HUES6 (cell line): ENCODE data around the gene PIEZO1.

Source experiments
- H3K27ac ChIP-seq: 2 replicates; pipeline ENCODE4 v1.7.0; 2013; ENCODE audit warnings: low read depth, mild to moderate bottlenecking, low read length, inconsistent platforms
- H3K27me3 ChIP-seq: 2 replicates; pipeline ENCODE4 v1.6.1; 2013; ENCODE audit warnings: low read length; ENCODE audit not compliant: control insufficient read depth, insufficient read depth
- H3K36me3 ChIP-seq: 2 replicates; pipeline ENCODE4 v1.6.1; 2013; ENCODE audit warnings: low read length; ENCODE audit not compliant: control insufficient read depth, insufficient read depth
- H3K4me1 ChIP-seq: 2 replicates; pipeline ENCODE4 v1.6.1; 2013; ENCODE audit warnings: low read length; ENCODE audit not compliant: control insufficient read depth, insufficient read depth
- H3K4me3 ChIP-seq: 2 replicates; pipeline ENCODE4 v1.5.1; 2013; ENCODE audit warnings: low read depth, low read length
- H3K9ac ChIP-seq: one replicate; pipeline ENCODE4 v1.6.1; 2013; ENCODE audit warnings: mild to moderate bottlenecking, low read length
- H3K9me3 ChIP-seq: 2 replicates; pipeline ENCODE4 v1.6.1; 2013; ENCODE audit warnings: low read depth, low read length; ENCODE audit not compliant: control insufficient read depth, insufficient read depth

Gene PIEZO1

DNA sequence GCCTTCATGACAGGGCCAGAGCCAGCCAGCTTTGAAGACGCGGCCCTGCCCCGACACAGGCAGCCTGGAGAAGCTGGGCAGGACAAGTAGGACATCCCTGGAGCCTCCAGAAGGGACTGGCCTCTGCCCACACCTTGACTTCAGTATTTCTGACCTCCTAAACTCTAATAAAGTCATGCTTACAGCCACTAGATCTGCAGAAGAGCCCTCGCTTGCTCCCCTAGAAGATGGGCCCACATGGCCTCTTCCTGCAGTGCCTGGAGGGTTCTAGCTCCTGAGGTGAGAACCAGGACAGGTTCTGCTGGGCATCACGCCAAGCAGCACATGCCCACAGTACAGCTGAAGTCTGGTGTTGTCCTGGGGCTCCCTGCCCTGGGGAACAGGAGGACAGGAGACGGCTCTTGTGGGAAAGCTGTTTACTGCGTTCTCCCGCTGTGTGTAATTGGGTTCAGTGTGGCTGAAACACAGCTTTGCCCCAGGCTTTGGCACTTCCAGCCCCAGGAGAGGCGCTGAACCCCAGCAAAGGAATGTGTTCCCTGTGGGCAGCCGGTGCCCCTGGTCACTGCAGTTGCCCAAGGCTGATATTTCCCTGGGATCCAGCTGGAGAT is 24.2 kb upstream of the PIEZO1 start:
- Histone ChIP-seq H3K27ac (no peak overlapping the region), H3K9ac (no peak overlapping the region), H3K4me3 (0 out of 2 replicates have a peak overlapping the region, but pooled peaks have one; percentile 90), H3K4me1 (peaks cover 14% of the 10 kb centered on the region), H3K27me3 (no peaks in the 10 kb centered on the region), H3K9me3 (no peaks in the 10 kb centered on the region), H3K36me3 (peaks cover 61% of the 10 kb centered on the region)

DNA sequence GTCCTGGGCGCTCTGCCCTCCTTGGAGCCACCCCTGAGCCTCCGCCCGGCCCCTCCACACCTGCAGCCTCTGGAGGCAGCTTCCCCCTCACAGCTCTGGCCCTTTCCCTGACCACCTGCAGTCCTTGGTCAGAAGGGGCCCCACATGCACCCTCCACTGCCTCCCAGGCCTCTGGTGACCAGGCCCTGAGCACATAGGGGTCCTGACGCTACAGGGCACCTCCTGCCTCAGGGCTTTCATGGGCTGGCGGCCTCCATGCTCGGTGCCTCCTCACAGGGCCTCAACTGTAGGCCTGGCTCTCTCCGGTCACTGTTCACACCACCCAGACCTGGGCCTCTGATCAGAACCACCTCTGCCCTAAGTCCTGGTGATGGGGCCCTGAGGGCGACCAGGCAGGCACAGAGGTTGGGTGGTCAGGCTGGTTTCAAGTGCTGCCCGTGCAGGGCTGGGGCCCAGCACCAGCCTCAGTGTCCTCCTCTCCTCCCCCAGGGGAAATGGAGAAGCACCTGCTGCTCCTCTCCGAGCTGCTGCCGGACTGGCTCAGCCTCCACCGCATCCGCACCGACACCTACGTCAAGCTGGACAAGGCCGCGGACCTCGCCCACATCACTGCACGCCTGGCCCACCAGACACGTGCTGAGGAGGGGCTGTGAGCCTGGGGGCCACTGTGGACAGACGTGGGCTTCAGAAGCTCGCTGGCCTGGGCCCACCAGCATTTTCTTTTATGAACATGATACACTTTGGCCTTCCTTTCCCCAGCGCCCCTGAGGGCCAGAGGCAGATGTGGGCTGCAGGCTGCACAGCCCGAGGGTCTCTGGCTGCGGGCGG is 22.8 kb upstream of the PIEZO1 start:
- H3K36me3 ChIP-seq: peaks cover 61% of the 10 kb centered on the region
- no peak overlapping the region for H3K9ac ChIP-seq
- H3K27me3 ChIP-seq: no peaks in the 10 kb centered on the region
- H3K4me1 ChIP-seq: peaks cover 14% of the 10 kb centered on the region
- H3K27ac ChIP-seq: no peak overlapping the region
- H3K4me3 ChIP-seq: no peak overlapping the region
- no peaks in the 10 kb centered on the region for H3K9me3 ChIP-seq

DNA sequence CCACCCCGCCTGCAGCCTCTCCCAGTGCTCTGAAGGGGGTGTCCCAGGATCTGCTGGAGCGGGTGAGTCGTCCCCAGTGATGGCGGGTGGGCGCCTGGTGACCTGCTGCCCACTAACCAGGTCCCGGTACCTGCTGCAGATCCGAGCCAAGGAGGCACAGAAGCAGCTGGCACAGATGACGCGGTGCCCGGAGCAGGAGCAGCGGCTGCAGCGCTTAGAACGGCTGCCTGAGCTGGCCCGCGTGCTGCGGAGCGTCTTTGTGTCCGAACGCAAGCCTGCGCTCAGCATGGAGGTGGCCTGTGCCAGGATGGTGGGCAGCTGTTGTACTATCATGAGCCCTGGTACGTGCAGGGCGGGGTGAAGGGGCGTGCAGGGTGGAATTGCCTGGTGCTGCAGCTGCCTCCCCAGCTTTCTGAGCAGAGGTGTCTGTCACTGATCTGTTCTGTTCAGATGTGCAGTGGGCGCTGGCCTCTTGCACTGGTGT is 22.2 kb upstream of the PIEZO1 start:
- no peak overlapping the region for H3K4me3 ChIP-seq
- H3K27ac ChIP-seq: no peak overlapping the region
- peaks cover 61% of the 10 kb centered on the region for H3K36me3 ChIP-seq
- H3K4me1 ChIP-seq: peaks cover 14% of the 10 kb centered on the region
- H3K9me3 ChIP-seq: no peaks in the 10 kb centered on the region
- H3K27me3 ChIP-seq: no peaks in the 10 kb centered on the region
- H3K9ac ChIP-seq: no peak overlapping the region

DNA sequence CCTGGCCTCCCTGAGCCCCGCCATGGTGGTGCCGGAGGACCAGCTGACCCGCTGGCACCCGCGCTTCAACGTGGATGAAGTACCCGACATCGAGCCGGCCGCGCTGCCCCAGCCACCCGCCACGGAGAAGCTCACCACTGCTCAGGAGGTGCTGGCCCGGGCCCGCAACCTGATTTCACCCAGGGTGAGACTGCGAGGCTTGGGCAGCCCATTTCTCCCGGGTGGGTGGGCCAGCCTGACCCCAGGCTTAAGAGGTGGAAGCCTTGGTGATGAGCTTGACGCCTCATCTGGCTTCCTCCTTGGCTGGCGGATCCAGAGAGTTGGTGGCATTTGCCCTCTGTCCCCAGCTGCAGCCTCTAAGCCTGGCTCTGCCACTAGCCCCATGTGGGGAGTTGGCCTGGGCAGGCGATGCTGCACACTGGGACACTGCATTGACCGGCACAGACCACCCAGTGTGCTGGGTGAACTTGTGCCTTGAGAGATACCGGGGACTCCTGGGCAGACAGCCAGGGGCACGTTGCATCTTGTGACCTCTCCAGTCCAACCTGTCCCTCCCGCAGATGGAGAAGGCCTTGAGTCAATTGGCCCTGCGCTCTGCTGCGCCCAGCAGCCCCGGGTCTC is 21.6 kb upstream of the PIEZO1 start:
- Histone ChIP-seq H3K9me3 (no peaks in the 10 kb centered on the region), H3K9ac (peak overlapping the region; percentile 25), H3K4me3 (no peak overlapping the region), H3K27me3 (no peaks in the 10 kb centered on the region), H3K4me1 (peaks cover 14% of the 10 kb centered on the region), H3K27ac (no peak overlapping the region), H3K36me3 (peaks cover 61% of the 10 kb centered on the region)

DNA sequence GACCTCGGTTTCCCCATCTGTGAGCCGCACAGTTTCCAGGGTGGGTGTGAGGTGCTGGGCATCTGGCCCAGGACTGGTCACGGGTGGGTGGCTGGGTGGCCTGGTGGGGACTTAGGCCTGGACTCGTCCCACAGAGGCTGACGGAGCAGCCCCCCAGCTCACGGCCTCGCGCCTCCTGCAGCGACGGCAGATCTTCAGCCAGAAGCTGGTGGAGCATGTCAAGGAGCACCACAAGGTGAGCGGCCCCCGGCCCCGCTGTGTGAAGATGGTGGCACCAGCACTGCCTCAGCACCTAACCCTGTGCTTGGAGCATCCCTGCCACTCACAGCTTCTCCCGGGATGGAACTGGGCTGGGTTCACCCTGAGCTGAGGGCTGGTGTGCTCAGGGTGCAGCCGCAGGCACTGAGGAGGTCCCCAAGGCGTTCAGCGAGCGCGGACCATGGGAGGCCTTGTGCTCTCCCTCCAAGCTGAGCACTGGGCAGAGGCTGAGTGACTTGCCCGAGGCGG is 20.9 kb upstream of the PIEZO1 start:
- H3K36me3 ChIP-seq: peaks cover 61% of the 10 kb centered on the region

DNA sequence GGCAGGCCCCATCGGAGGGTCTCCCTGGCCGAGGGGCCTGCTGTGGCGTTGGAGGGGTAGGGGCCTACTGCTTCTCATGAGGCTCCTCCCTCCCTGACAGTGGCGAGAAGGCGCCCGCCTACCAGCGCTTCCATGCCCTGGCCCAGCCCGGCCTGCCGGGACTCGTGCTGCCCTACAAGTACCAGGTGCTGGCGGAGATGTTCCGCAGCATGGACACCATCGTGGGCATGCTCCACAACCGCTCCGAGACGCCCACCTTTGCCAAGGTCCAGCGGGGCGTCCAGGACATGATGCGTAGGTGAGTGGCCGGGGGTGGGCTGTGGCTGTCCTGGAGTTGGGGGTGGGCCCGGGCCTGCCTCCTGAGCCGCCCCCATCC is 20.3 kb upstream of the PIEZO1 start:
- H3K4me3 ChIP-seq: peak overlapping the region; percentile 88
- no peaks in the 10 kb centered on the region for H3K27me3 ChIP-seq
- H3K27ac ChIP-seq: no peak overlapping the region
- peaks cover 57% of the 10 kb centered on the region for H3K36me3 ChIP-seq
- H3K9ac ChIP-seq: peak overlapping the region; percentile 91
- peaks cover 6% of the 10 kb centered on the region for H3K4me1 ChIP-seq
- H3K9me3 ChIP-seq: no peaks in the 10 kb centered on the region

More for the DNA sequence above, 20.9 kb upstream of the PIEZO1 start:
- no peak overlapping the region for H3K4me3 ChIP-seq
- no peak overlapping the region for H3K27ac ChIP-seq
- H3K27me3 ChIP-seq: no peaks in the 10 kb centered on the region
- no peaks in the 10 kb centered on the region for H3K9me3 ChIP-seq
- H3K4me1 ChIP-seq: peaks cover 12% of the 10 kb centered on the region
- peak overlapping the region; percentile 25 for H3K9ac ChIP-seq

DNA sequence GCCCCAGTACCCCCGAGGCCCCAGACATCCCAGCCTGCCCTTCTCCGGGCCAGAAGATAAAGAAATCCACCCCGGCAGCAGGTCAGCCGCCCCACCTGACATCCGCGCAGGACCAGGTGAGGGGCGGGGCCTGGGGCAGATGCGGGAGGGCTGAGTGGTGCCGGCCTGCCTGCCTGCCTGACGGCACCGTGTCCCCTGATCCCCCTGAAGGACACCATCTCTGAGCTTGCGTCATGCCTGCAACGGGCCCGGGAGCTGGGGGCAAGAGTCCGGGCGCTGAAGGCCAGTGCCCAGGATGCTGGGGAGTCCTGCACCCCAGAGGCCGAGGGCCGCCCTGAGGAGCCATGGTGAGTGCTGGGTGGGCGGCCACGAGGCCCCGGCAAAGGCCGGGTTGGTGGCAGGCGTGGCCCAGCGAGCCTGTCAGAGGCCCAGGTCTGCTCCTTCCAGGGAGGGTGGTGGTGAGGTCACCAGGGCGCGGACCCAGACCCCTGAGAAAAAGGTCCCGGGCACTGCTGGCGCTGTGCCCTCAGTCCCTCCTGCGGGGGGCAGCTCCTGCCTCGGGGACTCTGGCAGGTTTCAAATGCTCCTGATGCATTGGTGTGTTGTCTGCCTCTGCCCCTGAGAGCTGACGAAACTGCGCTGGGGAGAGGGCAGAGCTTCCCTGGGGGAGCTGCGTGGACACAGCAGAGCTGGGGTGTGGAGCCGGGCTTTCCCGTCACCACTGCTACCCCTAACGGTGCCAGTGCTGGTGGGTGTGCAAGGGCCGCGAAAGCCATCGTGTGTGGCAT is 19.7 kb upstream of the PIEZO1 start:
- 0 out of 2 replicates have a peak overlapping the region, but pooled peaks have one; percentile 29 for H3K27ac ChIP-seq

DNA sequence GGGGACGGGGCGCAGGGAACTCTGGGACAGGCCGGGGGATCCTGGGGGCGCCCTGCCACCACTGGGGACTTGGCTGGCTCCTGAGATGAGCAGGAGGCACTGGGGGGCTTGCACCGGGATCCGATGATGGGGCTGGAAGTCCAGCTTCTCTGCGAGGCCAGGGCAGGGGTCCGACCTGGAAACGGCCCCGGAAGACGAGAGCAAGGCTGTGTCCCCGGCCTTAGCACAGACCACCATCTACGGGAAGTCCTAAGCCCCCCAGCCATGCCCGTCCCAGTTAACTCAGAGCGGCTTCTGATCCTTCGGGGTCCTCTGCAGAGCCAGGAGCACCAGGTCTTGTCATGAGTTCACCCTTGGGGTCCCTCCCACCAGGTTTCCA is 19.1 kb upstream of the PIEZO1 start:
- Histone ChIP-seq H3K4me1 (no peaks in the 10 kb centered on the region), H3K27me3 (no peaks in the 10 kb centered on the region), H3K27ac (0 out of 2 replicates have a peak overlapping the region, but pooled peaks have one; percentile 29), H3K9ac (peak overlapping the region; percentile 91), H3K9me3 (no peaks in the 10 kb centered on the region), H3K36me3 (peaks cover 45% of the 10 kb centered on the region), H3K4me3 (peak overlapping the region; percentile 88)

More for the DNA sequence above, 19.7 kb upstream of the PIEZO1 start:
- H3K36me3 ChIP-seq: peaks cover 51% of the 10 kb centered on the region
- H3K4me3 ChIP-seq: peak overlapping the region; percentile 88
- H3K27me3 ChIP-seq: no peaks in the 10 kb centered on the region
- no peaks in the 10 kb centered on the region for H3K9me3 ChIP-seq
- H3K9ac ChIP-seq: peak overlapping the region; percentile 91
- H3K4me1 ChIP-seq: 0 out of 2 replicates have a peak, but pooled peaks cover under 1% of the 10 kb centered on the region

DNA sequence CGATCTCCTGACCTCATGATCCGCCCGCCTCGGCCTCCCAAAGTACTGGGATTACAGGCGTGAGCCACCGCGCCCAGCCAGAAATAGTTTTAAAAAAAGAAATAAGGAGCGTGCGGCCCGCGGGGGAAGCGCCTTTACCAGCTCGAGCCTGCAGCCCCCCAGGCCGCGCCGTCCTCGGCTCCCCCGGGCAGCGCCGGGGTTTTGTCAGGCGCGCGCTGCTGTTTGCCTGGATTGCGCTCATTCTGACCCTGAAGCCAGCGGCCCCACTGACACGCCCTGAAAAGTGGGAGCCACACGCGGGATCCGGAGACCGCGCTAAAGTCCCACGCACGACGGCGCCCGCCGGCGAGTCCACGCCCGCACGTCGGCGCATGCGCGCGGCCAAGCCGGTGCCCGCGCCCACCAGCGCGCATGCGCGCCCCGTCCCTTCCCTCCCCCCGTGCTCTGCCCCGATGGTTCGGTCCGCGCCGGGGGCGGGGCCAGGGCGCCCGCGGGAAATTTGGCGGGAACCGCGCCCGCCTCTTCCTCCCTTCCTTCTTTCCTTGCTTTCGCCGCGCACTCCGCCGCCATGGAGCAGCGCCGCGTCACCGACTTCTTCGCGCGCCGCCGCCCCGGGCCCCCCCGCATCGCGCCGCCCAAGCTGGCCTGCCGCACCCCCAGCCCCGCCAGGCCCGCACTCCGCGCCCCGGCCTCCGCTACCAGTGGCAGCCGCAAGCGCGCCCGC is 18.4 kb upstream of the PIEZO1 start, which contains the start of gene CDT1:
TSS of gene CDT1 (plus strand) at position 526 of the 724 bp plus-strand sequence. CDS start at position 569, 43 bp downstream.
- peak within 1 kb of the TSS; percentile 88 for H3K4me3 ChIP-seq
- H3K9ac ChIP-seq: peak within 1 kb of the TSS; percentile 91
- H3K27ac ChIP-seq: peak within 1 kb of the TSS; percentile 81; the same call in 1 of the 2 replicates
- peaks cover 39% of the 10 kb centered on the region for H3K36me3 ChIP-seq
- no peaks in the 10 kb centered on the region for H3K27me3 ChIP-seq
- no peaks in the 10 kb centered on the region for H3K9me3 ChIP-seq
- no peaks in the 10 kb centered on the region for H3K4me1 ChIP-seq

DNA sequence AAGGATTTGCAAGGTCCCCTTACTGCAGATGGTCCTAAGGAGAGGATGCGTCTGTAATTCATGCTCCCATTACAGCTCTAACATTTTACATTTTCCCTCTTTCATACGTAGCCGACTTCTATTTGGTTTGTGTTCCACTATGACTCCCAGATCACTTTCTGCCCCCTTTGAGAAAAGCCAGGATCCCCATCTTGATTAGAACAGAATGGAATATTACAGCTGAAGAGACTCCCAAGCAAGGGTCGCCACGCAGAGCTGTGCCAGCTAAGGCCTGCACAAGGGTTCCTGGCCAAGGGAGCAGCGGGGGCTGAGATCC is 15.2 kb upstream of the PIEZO1 start:
- H3K9ac ChIP-seq: no peak overlapping the region

More for the DNA sequence above, 15.2 kb upstream of the PIEZO1 start:
- Histone ChIP-seq H3K4me1 (no peaks in the 10 kb centered on the region), H3K4me3 (no peak overlapping the region), H3K27me3 (no peaks in the 10 kb centered on the region), H3K9me3 (no peaks in the 10 kb centered on the region), H3K36me3 (peaks cover 7% of the 10 kb centered on the region), H3K27ac (no peak overlapping the region)
